ENCODE data around the gene TGM2. TPM values are rescaled to one million over a fixed set of nuclear protein-coding genes. Genes with fewer than 3 reads are reported as not detected.

The TGM2 gene
- total and polyA plus RNA-seq, 9 of the 15 experiments (the other 6 are each of a cell fraction or from before 2014, with no cell fraction given), result 5.5 to 78.5 (median 37.6) TPM

- TF ChIP-seq ZNF3 (CRISPR knock-in tag; IDR thresholded peaks at IDR 0.05) (peak; percentile 94), ZNF717 (CRISPR knock-in tag; IDR thresholded peaks at IDR 0.05) (no peak), EGR1 (conservative IDR thresholded peaks at IDR 0.05) (no peak), MAFG (tag; conservative IDR thresholded peaks at IDR 0.05) (no peak), RBM15 (IDR thresholded peaks at IDR 0.05; ENCODE audit: insufficient read depth, low read length) (no peak), RBM25 (IDR thresholded peaks at IDR 0.05; ENCODE audit: low read depth, low read length, severe bottlenecking) (peak; percentile 24), TAF9B (IDR thresholded peaks at IDR 0.05; ENCODE audit: partially characterized antibody) (no peak), KDM1A (IDR thresholded peaks at IDR 0.05) (0 out of 4 replicates have a peak, but pooled peaks of 1 of the 2 experiments have one; percentile 24), BCOR (IDR thresholded peaks at IDR 0.05) (peak; percentile 31; the same call in 1 of the 2 replicates)
- Histone ChIP-seq H3K4me3 (no peak overlapping the region), H4K20me1 (replicated peaks; ENCODE audit: control insufficient read depth, insufficient read depth, low read length) (no peaks in the 10 kb centered on the region), H2AFZ (ENCODE audit: low read depth, low read length) (no peak overlapping the region), H3K9me3 (replicated peaks; ENCODE audit: control insufficient read depth, insufficient read depth, low read depth, low read length) (no peaks in the 10 kb centered on the region), H3K9ac (ENCODE audit: insufficient read depth in 1 of 2, low read depth in 2 of 2, low read length in 2 of 2) (no peak overlapping the region), H3K27ac (ENCODE audit: extremely low read depth, low read depth, low read length) (no peak overlapping the region), H3K79me2 (ENCODE audit: control insufficient read depth, insufficient read depth, low read length) (no peaks in the 10 kb centered on the region), H3K27me3 (ENCODE audit: control insufficient read depth in 2 of 2, insufficient read depth in 2 of 2, low read length in 2 of 2) (no peaks in the 10 kb centered on the region), H3K9me1 (ENCODE audit: control insufficient read depth, insufficient read depth, low read length) (no peaks in the 10 kb centered on the region), H3K36me3 (ENCODE audit: control insufficient read depth, insufficient read depth, low read length) (no peaks in the 10 kb centered on the region), H3K4me1 (replicated peaks in 1 of 2; ENCODE audit: control insufficient read depth in 2 of 2, insufficient read depth in 2 of 2, low read length in 2 of 2) (peaks cover 16% of the 10 kb centered on the region in 2 experiments; a peak in 4 of 5 replicates), H3K4me2 (ENCODE audit: insufficient read depth, low read length) (no peak overlapping the region)
- ChIA-PET CTCF (ENCODE audit: low intra/inter-chr PET ratio) (no interaction called here), POLR2A (interaction anchor here (0.5 to 1.4 kb wide), 2 partner anchors 11 to 1659 kb away, joined by 3 read pairs; no protein-coding TSS in a partner anchor)
- WGBS (ENCODE audit: insufficient coverage, low coverage, missing lambda C conversion rate), result 35% methylated on average over 8 of the region's 8 CpGs
- DNase-seq (ENCODE audit: extremely low read depth in 1 of 4, low spot score in 3 of 4), result no peak
- no peak for ATAC-seq
- in situ Hi-C loops (cut with MboI), result no loop called here
- no TSS peak for BruUV-seq (replicated peaks)
- FAIRE-seq, result no peak
- intact Hi-C loops (cut with micrococcal nuclease), result no loop called here
Observed at GRCh38 chr20:38170219-38170825, 5.3 kb upstream of the TGM2 start.
